ENCODE data around the gene PDE4D. TPM values are rescaled to one million over a fixed set of nuclear protein-coding genes. Genes with fewer than 3 reads are reported as not detected.
A peak's percentile ranks its signal among the peaks of the same experiment; 100 is the strongest.

PDE4D gene
- total RNA-seq, 1 experiment from 2014 or later, result 2.4 TPM

DNA sequence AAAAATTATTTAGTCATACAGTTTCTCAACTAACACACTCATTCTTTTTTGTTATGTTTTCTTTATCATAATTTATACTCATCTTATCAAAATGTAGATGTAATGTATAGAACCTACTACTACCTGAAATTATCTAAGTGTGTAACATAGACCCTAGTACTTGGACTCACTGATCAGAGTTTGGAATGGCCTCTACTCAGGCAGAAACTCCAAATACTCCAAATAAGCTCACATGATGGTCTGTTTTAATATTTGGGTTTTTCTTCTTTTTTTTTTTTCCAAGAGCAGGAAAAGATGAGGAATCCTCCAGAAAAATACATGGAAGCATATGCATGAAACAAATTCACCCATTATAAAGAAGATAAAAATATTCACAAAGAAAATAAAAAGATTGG lies 126.3 kb downstream of the PDE4D start:
- ChIA-PET POLR2A (no interaction called here), CTCF (no interaction called here)
- H3K4me1 ChIP-seq (ENCODE audit: control insufficient read depth, insufficient read depth, low read length), result peaks cover 3% of the 10 kb centered on the region; the same call in 1 of the 2 replicates
- DNase-seq (ENCODE audit: low read depth, low spot score) (no peak), ATAC-seq (no peak)
- intact Hi-C loops (cut with micrococcal nuclease; ENCODE audit: unreplicated experiment) (no loop called here), in situ Hi-C loops (cut with HindIII; ENCODE audit: low pct_unique_long_range_greater_than_20kb, low sequenced_read_pairs) (no loop called here)
- no peak overlapping the region for H3K27ac ChIP-seq (ENCODE audit: low read length)
- peaks cover 27% of the 10 kb centered on the region for H3K27me3 ChIP-seq (ENCODE audit: control insufficient read depth, insufficient read depth, low read length)
- no peaks in the 10 kb centered on the region for H3K9me3 ChIP-seq (ENCODE audit: control insufficient read depth, insufficient read depth, low read depth, low read length)
- BruUV-seq (replicated peaks), result no TSS peak
- peak overlapping the region; percentile 38 to 83; a peak in 3 of 4 replicates for H3K4me3 ChIP-seq (ENCODE audit: low read depth in 2 of 2, low read length in 2 of 2)
- no peaks in the 10 kb centered on the region for H3K36me3 ChIP-seq (ENCODE audit: control insufficient read depth, insufficient read depth, low read length)
- TF ChIP-seq POLR2AphosphoS5 (IDR thresholded peaks at IDR 0.05; ENCODE audit: low read depth, low read length) (no peak), SIN3A (IDR thresholded peaks at IDR 0.05; ENCODE audit: borderline replicate concordance, insufficient read depth, low read depth, low read length) (no peak), TCF7L2 (IDR thresholded peaks at IDR 0.05; ENCODE audit: low read depth, low read length) (no peak)
- TF ChIP-seq, protein P1, sequence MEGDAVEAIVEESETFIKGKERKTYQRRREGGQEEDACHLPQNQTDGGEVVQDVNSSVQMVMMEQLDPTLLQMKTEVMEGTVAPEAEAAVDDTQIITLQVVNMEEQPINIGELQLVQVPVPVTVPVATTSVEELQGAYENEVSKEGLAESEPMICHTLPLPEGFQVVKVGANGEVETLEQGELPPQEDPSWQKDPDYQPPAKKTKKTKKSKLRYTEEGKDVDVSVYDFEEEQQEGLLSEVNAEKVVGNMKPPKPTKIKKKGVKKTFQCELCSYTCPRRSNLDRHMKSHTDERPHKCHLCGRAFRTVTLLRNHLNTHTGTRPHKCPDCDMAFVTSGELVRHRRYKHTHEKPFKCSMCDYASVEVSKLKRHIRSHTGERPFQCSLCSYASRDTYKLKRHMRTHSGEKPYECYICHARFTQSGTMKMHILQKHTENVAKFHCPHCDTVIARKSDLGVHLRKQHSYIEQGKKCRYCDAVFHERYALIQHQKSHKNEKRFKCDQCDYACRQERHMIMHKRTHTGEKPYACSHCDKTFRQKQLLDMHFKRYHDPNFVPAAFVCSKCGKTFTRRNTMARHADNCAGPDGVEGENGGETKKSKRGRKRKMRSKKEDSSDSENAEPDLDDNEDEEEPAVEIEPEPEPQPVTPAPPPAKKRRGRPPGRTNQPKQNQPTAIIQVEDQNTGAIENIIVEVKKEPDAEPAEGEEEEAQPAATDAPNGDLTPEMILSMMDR (IDR thresholded peaks at IDR 0.05), result no peak
- TF ChIP-seq, protein P2, sequence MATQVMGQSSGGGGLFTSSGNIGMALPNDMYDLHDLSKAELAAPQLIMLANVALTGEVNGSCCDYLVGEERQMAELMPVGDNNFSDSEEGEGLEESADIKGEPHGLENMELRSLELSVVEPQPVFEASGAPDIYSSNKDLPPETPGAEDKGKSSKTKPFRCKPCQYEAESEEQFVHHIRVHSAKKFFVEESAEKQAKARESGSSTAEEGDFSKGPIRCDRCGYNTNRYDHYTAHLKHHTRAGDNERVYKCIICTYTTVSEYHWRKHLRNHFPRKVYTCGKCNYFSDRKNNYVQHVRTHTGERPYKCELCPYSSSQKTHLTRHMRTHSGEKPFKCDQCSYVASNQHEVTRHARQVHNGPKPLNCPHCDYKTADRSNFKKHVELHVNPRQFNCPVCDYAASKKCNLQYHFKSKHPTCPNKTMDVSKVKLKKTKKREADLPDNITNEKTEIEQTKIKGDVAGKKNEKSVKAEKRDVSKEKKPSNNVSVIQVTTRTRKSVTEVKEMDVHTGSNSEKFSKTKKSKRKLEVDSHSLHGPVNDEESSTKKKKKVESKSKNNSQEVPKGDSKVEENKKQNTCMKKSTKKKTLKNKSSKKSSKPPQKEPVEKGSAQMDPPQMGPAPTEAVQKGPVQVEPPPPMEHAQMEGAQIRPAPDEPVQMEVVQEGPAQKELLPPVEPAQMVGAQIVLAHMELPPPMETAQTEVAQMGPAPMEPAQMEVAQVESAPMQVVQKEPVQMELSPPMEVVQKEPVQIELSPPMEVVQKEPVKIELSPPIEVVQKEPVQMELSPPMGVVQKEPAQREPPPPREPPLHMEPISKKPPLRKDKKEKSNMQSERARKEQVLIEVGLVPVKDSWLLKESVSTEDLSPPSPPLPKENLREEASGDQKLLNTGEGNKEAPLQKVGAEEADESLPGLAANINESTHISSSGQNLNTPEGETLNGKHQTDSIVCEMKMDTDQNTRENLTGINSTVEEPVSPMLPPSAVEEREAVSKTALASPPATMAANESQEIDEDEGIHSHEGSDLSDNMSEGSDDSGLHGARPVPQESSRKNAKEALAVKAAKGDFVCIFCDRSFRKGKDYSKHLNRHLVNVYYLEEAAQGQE (IDR thresholded peaks at IDR 0.05; ENCODE audit: insufficient read depth in 1 of 2, low read depth in 2 of 2, low read length in 1 of 2), result no peak

DNA sequence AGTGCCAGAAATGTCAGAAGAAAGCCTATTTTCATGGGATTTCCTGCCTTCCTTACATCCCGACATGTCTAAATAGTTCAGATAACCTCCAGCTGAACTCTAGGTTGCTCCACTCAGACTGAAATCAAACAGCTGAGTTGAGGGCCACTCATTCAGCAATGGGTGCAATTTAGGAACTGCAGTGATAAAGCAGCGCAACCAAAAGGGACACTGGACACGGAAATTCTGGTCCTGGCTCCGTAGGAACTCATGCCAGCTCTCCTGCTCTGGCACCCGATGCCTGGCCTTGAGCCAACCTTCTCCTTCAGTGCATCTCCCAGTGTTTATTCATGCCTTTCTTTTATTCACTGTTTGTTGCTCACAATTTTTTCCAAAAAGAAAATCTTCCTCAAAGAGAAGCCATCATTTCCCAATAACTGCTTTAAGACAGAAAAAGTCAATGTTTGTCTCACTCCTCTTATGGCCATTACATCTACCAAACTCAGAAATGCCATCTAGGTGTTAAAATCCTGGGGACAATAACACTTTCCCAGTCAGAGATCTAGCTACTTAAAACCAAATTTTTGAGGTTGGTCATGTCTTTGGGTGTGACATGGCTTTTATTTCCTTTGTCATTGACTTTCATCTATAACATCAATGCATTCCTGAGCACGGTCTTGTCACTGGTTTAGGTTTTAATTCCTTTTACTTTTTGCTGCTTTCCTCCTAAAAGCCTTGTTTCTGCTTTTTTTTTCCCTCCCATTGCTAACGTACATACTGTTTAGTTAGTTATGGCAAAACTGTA lies 126.9 kb downstream of the PDE4D start:
- intact Hi-C loops (cut with micrococcal nuclease; ENCODE audit: unreplicated experiment), result no loop called here
- in situ Hi-C loops (cut with HindIII; ENCODE audit: low pct_unique_long_range_greater_than_20kb, low sequenced_read_pairs), result no loop called here
- ATAC-seq (no peak), DNase-seq (ENCODE audit: low read depth, low spot score) (no peak)
- Histone ChIP-seq H3K4me1 (ENCODE audit: control insufficient read depth, insufficient read depth, low read length) (peaks cover 3% of the 10 kb centered on the region; the same call in 1 of the 2 replicates), H3K9me3 (ENCODE audit: control insufficient read depth, insufficient read depth, low read depth, low read length) (no peaks in the 10 kb centered on the region), H3K27ac (ENCODE audit: low read length) (no peak overlapping the region), H3K4me3 (ENCODE audit: low read depth in 2 of 2, low read length in 2 of 2) (peak overlapping the region; percentile 0 to 83; a peak in 3 of 4 replicates), H3K27me3 (ENCODE audit: control insufficient read depth, insufficient read depth, low read length) (peaks cover 27% of the 10 kb centered on the region), H3K36me3 (ENCODE audit: control insufficient read depth, insufficient read depth, low read length) (no peaks in the 10 kb centered on the region)
- BruUV-seq (replicated peaks), result no TSS peak
- TF ChIP-seq POLR2AphosphoS5 (IDR thresholded peaks at IDR 0.05; ENCODE audit: low read depth, low read length), result no peak
- no peak for TF ChIP-seq SIN3A (IDR thresholded peaks at IDR 0.05; ENCODE audit: borderline replicate concordance, insufficient read depth, low read depth, low read length)
- TF ChIP-seq, protein P2 (IDR thresholded peaks at IDR 0.05; ENCODE audit: insufficient read depth in 1 of 2, low read depth in 2 of 2, low read length in 1 of 2), result no peak
- TF ChIP-seq, protein P1 (IDR thresholded peaks at IDR 0.05), result no peak
- TF ChIP-seq TCF7L2 (IDR thresholded peaks at IDR 0.05; ENCODE audit: low read depth, low read length), result no peak
- CTCF ChIA-PET, result no interaction called here
- POLR2A ChIA-PET, result no interaction called here
